Middle frontal gyrus (tissue), 1 donor: ENCODE data around the gene OTUD3.
"Not testable (repeated sequence)": the region's sequence is repeated elsewhere in the genome, so short reads cannot be mapped to it uniquely, and the experiment has no call there.

ENCODE experiments used
- DNase-seq: peaks from one replicate; pipeline ENCODE4 v3.0.0-alpha.2; 2015; ENCODE audit warnings: low spot score; ENCODE audit errors: extremely low spot score

OTUD3 gene

DNA sequence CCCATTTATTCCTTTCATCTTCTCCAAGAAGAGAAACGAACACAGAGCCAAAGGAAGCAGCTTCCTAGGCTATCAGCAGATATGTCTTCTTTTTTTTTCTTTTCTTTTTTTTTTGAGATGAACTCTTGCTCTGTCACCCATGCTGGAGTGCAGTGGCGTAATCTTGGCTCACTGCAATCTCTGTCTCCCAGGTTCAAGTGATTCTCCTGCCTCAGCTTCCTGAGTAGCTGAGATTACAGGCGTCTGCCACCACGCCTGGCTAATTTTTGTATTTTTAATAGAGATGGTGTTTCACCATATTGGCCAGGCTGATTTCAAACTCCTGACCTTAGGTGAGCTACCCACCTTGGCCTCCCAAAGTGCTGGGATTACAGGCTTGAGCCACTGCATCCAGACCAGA lies 13.6 kb upstream of the OTUD3 start:
- not testable (repeated sequence) for DNase-seq

- not testable (repeated sequence) for DNase-seq
Measured at GRCh38 chr1:19869453-19869852, 12.7 kb upstream of the OTUD3 start.

DNA sequence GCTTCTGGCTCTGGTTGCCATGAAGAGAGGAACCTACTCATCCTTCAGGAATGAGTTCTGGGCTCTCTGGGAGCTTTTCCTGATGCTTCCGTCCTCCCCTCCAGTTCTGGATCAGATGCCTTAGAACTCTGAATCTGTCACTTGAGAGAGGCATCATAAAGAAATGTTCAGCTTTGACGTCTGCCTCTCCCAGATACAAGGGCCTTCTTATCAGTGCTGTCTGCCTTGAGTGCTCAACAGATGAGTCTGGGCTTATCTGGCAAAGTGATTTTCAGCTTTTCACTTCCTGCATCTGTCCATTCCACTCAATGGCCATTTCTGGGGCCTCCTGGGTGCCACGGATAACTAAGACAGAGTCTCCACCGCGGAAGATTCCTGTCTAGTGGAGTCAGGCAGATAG lies 12.3 kb upstream of the OTUD3 start:
- no peak for DNase-seq

DNA sequence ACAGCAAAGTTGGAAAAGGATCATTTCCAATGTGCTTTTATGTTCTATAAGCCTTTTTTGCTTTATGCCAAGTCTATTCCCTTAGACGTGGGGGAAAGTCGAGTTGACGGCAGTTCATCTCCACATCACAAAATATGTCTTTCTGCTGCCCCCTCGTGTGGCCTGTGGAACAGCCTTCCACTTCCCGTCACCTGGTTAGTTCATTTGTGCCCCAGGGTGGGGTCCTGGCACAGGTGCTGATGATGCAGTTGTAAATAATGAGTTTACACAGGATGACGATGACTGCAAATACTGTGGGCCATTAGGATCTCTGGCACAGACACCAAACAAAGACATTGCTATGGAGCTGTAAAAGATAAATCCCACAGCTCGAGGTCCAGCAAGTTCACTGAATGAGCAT lies 10.0 kb upstream of the OTUD3 start:
- DNase-seq = no peak

GRCh38 chr1:19877181-19877750 lies 4.9 kb upstream of the OTUD3 start:
- no peak for DNase-seq

DNA sequence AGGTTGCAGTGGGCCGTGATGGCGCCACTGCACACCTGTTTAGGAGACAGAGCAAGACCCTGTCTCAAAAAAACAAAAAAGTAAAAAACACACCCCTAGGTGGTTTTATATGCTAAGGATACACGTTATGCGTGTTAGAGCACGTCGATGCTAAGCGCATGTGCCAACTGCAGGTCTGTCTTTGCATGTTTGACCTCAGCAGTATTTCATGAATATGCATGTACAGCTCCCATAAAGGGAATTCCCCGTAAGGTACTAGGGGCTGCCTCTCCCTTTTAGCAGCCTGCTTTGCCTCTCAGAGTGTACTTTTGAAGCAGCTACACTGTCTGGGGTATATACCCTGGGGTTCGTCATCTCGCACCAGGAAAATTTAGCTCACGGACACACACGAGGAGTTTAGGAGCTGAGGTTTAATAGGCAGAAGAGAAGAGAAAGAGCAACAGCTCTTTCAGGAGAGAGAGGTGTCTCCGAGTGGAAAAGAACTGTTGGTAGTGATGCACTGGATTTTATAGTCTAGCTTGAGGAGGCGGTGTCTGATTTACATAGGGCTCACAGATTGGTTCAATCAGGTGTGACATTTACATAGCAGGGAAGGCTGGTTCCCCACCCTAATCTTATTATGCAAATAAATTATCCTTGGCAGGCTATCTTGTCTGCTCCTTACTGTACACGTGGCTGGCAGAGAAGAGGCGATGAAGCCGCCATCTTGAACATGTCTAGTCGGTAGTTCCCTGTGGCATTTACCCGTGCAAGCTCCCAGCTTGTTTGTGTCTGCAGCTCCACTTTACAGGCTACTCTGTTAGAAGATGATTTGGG lies 4.2 kb upstream of the OTUD3 start:
- no peak for DNase-seq

- no peak for DNase-seq
Measured at GRCh38 chr1:19878637-19878985, 3.6 kb upstream of the OTUD3 start.

DNA sequence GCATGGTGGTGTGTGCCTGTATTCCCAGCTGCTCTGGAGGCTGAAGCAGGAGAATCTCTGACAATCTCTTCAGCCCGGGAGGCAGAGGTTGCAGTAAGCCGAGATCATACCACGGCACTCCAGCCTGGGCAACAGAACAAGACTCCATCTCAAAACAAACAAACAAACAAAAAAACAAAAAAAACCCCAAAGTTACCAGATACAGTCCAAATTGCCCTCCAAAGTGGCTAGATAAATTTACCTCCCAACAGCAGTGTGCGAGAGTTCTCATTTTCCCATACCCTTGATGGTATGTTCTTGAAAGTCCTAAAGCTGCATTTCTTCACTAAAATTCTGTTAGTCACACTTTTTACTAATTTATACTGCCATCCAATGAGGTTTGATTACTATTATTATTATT lies 3.0 kb upstream of the OTUD3 start:
- no peak for DNase-seq

- DNase-seq = no peak
Measured at GRCh38 chr1:19879661-19880060, 2.5 kb upstream of the OTUD3 start.

DNA sequence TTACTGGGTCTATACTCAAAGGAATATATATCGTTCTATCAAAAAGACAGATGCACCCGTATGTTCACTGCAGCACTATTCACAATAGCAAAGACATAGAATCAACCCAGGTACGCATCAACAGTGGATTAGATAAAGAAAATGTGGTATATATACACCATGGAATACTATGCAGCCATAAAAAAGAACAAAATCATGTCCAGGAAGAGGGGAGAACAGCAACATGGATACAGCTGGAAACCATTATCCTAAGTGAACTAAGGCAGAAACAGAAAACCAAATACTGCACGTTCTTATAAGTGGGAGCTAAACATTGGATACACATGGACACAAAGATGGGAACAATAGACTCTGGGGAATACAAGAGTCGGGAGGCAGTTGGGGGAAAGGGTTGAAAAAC lies 1.4 kb upstream of the OTUD3 start:
- not testable (repeated sequence) for DNase-seq

DNA sequence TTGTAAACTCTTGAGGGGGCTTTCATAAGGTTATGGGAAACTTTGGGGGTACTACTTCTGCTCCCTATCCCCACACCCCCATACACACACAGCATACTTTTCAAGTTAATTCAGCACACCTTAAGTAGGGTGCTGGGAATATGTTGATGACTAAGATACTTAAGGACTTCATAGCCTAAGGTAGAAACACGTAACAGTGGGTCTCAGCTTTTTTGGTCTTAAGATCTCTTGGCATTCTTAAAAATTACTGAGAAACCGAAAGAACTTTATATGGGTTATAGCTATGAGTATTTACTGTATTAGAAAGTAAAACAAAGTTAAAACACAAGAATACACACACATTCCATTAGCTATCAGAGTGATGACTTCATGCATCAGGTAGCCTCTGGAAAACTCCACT lies 2.1 kb downstream of the OTUD3 start:
- no peak for DNase-seq

DNA sequence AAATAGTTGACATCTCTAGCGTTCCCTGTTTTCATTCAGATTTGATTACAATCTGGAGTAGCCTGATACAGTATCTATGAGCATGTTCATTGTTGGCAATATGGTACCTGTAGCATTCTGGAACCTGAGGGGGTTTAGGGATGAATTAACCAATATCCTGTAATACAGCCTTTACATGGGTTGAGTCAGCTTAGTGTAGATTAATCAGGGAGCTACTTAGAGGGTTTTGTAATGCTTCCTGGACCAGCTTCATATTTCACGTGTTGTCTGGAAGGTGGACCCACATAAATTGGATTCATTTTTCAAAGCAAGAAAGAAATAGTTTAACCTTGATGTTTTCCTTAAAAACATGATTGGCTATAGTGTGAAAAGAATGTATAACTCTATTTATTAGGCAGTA lies 3.6 kb downstream of the OTUD3 start:
- no peak for DNase-seq

DNA sequence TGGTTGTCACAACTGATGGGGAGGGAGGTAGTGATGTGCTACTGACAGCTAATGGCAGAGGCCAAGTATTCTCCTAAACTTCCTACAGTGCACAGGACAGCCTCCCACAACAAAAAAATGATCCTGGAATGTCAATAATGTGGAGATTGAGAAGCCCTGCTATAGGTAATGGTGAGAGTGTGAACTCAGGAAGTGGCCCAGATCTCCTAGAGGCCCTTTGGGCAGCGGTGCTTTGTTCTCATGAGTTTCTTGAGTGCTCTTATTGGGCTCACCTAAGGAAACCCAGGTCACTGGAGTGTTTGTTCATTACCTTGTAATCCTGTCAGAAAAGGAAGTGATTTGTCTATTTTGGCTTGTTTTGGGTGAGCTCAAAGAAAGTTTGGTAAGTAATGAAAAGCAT lies 5.9 kb downstream of the OTUD3 start:
- DNase-seq = no peak

DNA sequence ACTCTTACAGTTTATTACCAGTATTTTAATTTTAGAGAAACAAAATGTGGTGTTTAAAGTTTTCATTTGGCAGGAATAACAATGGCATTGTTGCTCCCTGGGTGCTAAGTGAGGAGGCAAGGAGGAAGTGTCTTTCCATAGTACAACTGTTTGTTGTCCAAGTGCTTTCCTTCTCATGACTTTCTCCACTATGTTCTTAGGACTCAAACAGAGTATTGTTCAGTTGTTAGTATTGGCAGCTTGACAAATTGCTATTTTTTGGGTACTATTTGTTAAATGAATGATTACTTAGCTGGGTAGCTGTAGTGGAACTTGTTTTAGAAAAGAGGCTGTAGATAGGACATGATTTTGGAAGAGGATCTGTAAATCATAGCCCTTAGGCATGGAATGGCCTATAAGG lies 7.5 kb downstream of the OTUD3 start:
- DNase-seq = no peak

GRCh38 chr1:19892129-19892528 lies 9.9 kb downstream of the OTUD3 start:
- DNase-seq = no peak

- DNase-seq = no peak
Measured at GRCh38 chr1:19892628-19893168, 10.5 kb downstream of the OTUD3 start.

- no peak for DNase-seq
Measured at GRCh38 chr1:19893687-19894086, 11.5 kb downstream of the OTUD3 start.

DNA sequence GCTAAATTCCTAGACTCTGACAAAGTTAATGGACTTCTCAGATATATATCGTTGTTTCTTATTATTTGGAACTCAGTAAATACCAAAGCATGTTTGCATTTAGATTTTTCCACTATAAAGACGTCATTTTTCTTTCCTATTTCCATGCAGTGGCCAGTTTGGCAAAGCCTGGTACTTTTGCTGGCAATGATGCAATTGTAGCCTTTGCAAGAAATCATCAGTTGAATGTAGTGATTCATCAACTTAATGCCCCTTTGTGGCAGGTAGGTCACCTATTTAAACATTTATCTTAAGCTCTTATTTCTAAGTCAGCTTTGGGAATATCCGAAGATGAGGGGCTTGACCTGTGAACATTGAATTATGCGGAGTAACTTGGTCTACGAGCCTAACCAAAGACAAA lies 12.0 kb downstream of the OTUD3 start:
- no peak for DNase-seq

GRCh38 chr1:19901653-19902052 lies 19.5 kb downstream of the OTUD3 start:
- DNase-seq = no peak

GRCh38 chr1:19903621-19904020 lies 21.4 kb downstream of the OTUD3 start:
- DNase-seq = no peak

DNA sequence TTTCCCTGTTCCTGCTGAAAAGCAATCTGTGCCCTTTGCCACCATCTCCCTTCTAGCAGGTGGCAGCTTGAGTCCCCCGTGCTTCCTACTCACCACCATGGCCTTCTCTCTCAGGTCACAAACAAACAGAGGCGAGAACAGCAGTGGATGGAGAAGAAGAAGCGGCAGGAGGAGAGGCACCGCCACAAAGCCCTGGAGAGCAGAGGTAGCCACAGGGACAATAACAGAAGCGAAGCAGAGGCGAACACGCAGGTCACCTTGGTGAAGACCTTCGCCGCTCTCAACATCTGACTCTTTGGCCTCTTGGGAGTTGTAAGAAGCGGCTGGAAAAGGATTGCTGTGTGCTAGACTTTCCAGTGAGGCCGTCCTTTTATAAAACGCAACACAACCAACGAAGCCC lies 25.3 kb downstream of the OTUD3 start:
- DNase-seq = no peak

GRCh38 chr1:19909392-19909791 lies 27.2 kb downstream of the OTUD3 start:
- DNase-seq = no peak

DNA sequence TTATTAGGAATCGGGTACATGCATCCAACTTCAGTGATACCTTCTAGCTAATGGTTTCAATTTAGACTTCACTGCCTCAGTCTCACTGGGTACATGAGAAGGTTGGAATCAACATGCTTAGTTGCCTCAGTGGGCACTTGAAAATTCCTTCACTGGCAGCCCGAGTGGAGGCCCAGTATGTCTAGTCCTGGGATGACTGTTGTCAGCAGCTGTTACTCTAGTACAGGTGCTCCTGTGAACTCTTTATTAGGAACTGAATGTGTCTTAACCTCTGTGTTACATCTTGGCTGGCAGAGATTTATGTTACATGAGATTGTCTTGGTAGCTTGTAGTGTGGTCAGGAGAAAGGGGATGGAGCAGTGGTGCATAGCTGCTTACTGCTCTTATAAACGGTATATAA lies 27.8 kb downstream of the OTUD3 start:
- no peak for DNase-seq
